SK-N-DZ (cell line): ENCODE results near the gene P2RY10. TPM values are rescaled to one million over a fixed set of nuclear protein-coding genes. Genes with fewer than 3 reads are reported as not detected.
"Not testable (repeated sequence)": the region's sequence is repeated elsewhere in the genome, so short reads cannot be mapped to it uniquely, and the experiment has no call there.

Experiments used
- DNase-seq: peaks from one replicate; pipeline ENCODE4 v3.0.0-alpha.2; 2015; ENCODE audit warnings: low spot score
- polyA plus RNA-seq, 2 experiments: library from polyadenylated mRNA; depleted of rRNA; stranded (reverse); fragments of >200 nt; gene quantifications; 2 replicates each; pipeline ENCODE4 v1.2.3, GENCODE V29; 2014

The P2RY10 gene, protein sequence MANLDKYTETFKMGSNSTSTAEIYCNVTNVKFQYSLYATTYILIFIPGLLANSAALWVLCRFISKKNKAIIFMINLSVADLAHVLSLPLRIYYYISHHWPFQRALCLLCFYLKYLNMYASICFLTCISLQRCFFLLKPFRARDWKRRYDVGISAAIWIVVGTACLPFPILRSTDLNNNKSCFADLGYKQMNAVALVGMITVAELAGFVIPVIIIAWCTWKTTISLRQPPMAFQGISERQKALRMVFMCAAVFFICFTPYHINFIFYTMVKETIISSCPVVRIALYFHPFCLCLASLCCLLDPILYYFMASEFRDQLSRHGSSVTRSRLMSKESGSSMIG
- polyA plus RNA-seq (2014; cell fraction: cytosol; rRNA removed) = not detected in 2 replicates
- polyA plus RNA-seq (2014; cell fraction: nucleus; rRNA removed) = not detected in 2 replicates

DNA sequence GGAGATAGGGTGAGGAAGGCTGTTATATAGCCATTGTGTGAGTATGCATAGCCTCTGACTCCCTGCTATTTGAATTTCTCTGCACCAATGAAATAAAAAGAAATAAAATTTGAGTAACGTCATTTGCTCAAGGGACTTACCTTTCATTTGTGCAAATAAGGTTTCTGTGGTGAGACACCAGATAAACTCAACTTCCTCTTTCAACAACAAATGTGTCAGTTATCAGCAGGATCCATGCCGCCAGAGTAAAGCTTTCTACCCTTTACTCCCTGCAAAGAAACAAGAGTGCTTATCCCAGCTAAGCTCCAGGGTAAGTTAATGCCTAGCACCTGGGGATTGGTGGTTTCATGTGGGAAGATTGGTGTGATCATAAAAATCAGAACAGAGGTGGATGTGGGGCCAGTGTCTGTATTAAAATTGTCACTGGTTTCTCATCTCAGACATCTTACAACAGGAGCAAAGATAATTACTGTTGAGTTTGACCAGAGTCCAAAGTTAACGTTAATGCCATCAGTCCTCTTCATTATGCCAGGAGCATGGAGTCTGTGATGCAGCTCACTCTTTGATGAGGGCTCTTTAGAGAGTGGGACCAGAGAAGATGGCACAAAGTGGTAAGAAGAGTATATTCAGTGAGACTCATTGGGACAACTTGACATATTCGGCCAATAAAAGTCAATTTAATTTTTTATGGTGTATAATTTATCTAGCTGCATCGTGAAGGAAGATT, at the start of gene P2RY10:
P2RY10 (plus strand) TSS at position 206 of the 727 bp plus-strand sequence. CDS start 15,130 bp downstream, outside the sequence.
- no peak for DNase-seq

GRCh38 chrX:78922754-78923153, 22.4 kb upstream of the P2RY10 start:
- no peak for DNase-seq

- DNase-seq = no peak
Observed at GRCh38 chrX:78923198-78924015, 21.8 kb upstream of the P2RY10 start.

DNA sequence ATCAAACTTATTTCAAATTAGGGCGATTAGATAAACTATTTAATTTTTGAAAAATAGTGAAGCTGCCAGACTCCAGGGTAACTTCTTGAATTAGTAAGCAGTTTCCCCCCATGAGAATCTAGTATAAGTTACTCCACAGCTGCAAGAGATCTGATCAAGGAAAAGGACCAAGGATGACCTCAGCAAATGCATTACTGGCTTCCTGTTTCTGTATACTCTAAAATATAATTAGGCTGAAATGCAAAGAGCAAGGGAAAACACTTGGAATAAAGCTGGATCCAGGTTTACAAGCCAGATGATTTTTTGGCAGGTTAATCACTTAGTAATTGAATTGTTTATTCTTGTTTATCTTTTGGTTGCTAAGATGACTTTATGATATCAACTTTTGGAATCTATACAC, 13.4 kb upstream of the P2RY10 start:
- DNase-seq = no peak

DNA sequence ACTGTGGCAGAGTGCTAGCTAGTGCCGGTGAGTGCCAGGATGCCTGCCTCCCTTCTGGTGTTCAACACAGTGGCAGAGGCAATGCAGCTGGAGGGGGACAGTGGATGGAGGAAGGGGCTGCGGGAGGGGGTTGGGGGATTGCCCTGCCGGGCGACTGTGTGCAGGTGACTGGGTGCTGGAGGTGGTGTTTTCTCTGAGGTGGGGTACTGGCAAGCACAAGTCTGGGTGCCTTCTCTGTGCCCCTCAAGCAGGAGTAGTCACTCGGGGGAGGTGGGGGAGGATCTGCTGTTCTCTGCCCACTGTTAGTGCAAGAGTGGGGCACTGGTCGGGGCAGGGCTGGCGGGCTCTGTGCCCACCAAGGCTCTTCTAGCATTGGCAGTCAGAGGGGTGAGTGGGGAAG, 10.3 kb upstream of the P2RY10 start:
- no peak for DNase-seq

DNA sequence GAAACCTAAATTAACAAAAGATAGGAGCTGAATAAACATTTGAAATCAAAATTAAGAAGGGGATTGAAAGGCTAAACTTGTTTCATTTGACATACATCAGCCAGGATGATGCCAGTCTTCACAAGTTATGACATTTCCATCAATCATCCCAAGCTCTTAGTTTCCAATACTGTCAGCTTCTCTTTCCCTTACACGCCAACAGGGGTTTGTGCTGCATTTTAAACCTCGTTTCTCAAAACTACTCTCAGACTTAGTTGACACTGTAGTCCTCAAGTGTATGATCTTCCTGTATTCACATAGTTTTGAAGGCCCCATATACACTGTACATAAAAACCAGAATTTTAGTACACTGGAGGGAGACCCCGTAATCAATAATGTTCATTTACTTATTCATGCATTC, 840 bp upstream of the P2RY10 start:
- no peak for DNase-seq

- no peak for DNase-seq
Observed at GRCh38 chrX:78946178-78946931, 1.2 kb downstream of the P2RY10 start.

- DNase-seq = no peak
Observed at GRCh38 chrX:78950009-78950835, 5.0 kb downstream of the P2RY10 start.

DNA sequence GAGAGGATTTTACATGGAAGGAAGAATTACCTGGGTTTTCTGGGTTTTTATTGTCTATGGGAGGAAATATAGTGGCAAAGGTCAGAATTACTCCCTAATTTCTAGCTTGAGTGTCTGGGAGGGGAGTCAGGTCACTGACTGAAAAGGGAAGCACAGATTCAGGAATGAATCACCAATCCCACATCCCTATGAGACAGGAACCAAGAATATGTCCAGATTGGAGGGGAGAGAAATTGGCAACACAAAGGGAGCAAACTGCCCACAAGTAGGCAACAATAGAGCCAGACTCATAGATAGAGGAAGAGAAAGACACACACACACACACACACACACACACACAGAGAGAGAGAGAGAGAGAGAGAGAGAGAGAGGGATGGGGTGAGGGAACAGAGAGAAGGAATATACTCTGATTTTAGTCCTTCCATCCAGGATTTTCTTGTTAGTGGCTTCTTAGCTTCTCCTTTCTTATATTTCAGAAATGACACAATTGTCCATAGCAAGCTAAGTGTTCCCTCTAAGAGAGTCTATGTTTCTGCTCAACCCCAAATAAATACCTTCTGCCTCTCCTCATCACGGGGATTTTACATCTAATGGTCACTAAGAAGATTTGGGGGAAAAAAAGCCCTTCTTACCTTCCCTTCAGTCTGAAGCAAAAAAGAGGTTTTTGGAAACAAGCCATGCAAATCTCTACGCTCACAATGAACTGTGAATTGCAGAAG, 12.0 kb downstream of the P2RY10 start:
- DNase-seq = no peak

GRCh38 chrX:78957768-78958130, 12.6 kb downstream of the P2RY10 start:
- no peak for DNase-seq

DNA sequence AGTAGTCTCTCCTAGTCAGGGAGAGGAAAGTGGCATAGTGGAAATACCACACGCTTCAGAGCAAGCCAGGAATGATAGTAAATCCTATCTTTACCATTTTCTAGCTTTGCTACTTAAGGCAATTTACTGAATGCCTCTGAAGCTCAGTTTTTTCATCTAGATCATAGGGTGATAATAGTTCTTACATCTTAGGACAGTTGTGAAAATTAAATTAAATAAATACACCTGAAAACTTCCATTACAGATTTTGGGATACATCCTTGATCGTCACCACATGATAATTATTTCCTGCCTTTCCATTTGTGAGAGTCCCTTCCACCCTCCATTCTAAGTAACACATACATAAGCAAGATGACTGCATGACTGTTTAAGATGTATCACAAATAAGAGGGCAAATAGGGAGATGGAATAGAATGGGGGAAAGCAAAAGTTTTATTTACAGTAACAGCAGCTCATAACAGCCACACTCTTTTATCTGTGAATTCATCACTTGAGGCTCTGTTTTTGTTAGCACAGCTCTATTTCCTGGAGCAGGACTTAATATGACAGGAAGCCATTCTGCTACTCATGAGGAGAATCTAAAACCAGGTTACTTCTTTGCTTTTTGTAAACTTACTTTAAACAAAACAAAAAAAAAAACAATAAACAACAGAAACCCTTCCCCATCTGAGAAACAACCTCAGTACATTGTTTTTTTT, 13.4 kb downstream of the P2RY10 start:
- DNase-seq = no peak

GRCh38 chrX:78960888-78961287, 15.7 kb downstream of the P2RY10 start:
- no peak for DNase-seq

DNA sequence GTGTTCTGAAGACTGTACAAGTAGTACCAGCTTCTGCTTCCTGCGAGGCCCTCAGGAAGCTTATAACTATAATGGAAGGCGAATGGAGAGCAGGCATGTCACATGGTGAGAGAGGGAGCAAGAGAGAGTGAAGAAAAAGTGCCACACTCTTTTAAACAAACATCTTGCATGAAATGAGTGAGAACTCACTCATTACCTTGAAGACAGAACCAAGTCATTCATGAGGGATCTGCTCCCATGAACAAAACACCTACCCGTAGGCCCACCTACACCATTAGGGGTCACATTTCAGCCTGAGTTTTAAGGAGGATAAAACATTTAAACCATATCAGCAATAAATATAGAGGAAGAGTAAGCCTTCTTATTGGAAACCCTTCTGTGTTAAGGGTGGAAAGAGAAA, 19.4 kb downstream of the P2RY10 start:
- DNase-seq = no peak

DNA sequence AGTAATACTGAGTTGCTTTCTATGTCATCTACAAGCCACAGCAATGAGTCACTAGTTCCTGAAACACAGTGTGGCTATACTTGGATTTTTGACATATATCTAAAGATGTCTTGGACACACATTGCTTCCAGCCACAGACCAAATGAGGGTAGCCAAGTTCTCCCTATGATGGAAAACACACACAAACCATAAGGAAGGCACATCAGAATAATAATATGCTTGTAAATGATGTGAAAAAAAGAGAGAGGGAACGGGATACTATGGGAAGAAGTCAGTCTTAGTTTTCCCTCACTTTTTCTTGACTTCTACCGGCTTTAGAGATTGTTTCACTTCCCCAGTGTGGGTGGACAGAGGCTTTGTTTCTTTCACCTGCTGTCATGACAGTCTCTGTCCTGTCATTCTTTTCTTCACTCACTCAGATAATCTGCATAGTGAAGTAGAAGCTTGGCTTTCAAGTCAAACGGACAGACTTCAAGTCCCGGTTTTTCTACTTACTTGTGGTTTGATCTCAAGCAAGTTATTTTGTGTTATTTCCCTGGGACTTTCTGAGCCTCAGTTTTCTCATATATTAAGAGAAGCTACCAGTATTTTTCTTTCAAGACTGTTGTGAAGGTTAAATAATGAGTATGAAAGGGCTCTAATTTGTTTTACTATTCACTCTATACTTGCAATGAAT, 34.7 kb downstream of the P2RY10 start:
- no peak for DNase-seq

DNA sequence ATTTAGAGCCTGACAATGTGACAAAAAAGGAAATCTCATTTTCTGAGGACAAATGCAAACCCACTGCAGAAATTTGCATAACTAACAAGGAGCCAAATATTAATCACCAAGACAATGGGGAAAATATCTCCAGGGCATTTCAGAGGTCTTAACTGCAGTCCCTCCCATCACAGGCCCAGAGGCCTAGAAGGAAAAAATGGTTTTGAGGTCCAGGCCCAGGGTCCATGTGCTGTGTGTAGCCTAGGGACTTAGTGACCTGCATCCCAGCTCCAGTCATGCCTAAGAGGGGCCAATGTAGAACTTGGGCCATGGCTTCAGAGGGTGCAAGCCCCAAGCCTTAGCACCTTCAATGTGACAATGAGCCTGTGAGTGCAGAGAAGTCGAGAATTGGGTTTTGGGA, 44.2 kb downstream of the P2RY10 start:
- DNase-seq = no peak

DNA sequence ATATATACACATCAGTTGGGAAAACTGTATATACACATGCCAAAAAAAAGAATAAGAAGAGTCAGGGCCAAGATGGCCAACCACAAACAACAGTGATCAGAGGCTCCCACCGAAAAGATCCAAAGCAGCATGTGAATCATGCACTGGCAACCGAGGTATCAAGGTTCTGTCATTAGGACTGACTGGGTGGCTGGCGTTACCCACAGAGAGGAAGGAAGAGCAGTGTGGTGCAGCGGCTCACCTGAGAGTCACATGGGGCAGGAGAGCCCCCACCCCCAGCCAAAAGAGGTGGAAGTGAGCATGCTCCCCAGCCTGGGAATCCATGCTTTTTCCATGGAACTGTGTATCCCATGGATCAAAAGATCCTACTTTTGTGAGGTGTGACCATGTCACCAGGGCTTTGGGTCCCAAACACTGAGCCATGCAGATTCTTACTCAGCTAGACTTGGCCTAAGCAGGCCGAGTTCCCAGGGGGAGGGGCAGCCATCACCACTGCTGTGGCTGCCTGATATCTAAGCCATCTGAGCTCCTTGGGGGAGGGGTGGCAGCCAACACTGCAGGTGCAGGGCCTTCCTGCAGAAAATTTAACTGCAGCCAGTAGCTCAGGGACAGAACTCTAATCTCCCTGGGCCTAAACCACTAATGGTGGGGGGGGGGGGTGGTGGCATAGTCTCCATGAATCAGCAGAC, 52.8 kb downstream of the P2RY10 start:
- no peak for DNase-seq

DNA sequence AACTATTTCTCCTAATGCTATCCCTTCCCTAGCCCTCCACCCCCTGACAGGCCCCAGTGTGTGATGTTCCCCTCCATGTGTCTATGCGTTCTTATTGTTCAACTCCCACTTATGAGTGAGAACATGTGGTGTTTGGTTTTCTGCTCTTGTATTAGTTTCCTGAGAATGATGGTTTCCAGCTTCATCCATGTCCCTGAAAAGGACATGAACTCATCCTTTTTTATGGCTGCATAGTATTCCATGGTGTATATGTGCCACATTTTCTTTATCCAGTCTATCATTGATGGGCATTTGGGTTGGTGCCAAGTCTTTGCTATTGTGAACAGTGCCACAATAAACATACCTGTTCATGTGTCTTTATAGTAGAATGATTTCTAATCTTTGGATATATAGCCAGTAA, 62.3 kb downstream of the P2RY10 start:
- not testable (repeated sequence) for DNase-seq
